ENCODE data around the gene TRIO. TPM values are rescaled to one million over a fixed set of nuclear protein-coding genes. Genes with fewer than 3 reads are reported as not detected.

Gene TRIO
- total and polyA plus RNA-seq, 2 of the 8 experiments (the other 6 are each of a cell fraction or from before 2014, with no cell fraction given), result 35.1 to 69.1 TPM

DNA sequence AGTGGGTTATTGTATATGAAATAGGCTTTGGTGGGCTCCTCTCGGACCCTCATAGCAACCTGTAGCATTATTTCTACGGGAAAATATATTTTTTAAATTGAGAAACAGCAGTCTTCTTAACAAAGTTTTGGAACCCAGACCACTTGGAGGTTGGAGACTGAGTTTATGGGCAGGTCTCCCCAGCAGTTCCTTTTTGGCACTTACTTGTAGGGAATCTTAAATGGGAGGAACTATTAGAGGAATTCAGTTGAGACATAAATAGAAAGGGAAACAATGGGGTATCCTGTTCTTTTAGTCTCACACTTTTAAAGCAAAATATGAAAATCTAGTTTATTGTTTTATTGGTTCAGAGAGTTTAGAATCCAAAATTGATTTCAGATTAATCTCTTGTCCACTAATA is 111.5 kb downstream of the TRIO start (continued):
- no peak for TF ChIP-seq JUND (IDR thresholded peaks at IDR 0.05; ENCODE audit: low read length)
